ENCODE results near the gene ST8SIA6. TPM values are rescaled to one million over a fixed set of nuclear protein-coding genes. Genes with fewer than 3 reads are reported as not detected.
A peak's percentile ranks its signal among the peaks of the same experiment; 100 is the strongest.
"Not testable (repeated sequence)": the region's sequence is repeated elsewhere in the genome, so short reads cannot be mapped to it uniquely, and the experiment has no call there.

Gene ST8SIA6
- total RNA-seq, 1 experiment from 2014 or later, result 0.10 TPM

DNA sequence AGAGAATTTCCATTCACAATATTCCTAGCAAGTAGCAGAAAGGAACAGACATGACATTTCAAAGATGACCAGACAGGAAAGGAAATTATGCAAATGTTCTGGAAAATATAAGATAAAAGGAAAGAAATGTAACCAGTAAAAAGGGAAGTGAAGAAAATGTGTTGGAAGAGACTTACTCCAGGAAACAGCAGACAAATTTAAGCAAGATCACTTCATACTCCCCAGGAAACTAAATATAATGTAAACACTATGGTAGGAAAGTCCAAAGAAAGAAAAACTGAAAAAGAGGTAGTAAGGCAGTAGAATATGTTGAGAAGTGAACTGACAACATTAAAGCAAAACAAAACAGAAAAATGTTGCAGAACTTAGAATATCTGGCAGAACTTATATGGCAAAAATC, 6.4 kb upstream of the ST8SIA6 start:
- DNase-seq (ENCODE audit: low read depth), result no peak

DNA sequence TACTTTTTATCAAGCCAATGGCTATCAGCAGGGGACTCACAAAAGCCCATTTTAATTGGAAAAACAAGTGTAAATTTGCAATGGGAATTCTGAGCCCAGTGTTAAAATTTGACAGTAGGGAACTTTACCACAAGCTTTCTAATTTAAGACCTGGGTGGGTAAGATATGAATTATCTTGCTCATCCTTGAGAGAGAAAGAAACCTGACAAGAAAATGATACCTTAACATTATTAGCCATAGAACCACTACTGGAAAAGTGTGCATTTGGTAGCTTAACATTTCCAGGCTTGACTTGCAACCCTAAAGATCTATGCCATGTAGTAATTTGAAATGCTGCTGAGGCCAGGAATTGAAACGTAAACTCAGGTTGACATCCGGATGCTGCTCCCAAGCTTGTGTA, 2.7 kb upstream of the ST8SIA6 start:
- no peak for DNase-seq (ENCODE audit: low read depth)

DNA sequence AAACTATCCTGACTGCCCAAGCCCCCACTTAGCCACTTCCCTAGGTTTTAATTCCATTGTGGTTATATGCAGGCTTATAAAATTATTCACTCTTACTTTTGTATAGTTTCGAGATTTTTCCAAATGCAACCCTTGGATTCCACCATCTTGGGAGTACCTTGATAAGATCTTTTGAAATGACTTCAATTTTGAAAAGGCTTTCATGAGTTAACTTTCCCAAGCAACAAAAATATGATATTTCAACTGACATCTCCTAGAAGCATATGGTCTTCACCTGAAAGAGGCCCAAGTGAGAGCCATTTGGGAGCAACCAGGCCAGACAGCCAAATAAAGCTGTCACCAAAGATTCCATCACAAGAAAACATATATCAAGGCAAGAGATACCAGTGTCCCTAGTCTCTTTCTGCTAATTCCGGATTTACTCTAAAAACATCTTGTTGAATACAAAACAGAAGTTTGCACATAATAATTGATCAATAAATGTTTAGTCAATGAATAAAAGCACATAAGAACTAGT, 1.7 kb upstream of the ST8SIA6 start:
- no peak for DNase-seq (ENCODE audit: low read depth)

DNA sequence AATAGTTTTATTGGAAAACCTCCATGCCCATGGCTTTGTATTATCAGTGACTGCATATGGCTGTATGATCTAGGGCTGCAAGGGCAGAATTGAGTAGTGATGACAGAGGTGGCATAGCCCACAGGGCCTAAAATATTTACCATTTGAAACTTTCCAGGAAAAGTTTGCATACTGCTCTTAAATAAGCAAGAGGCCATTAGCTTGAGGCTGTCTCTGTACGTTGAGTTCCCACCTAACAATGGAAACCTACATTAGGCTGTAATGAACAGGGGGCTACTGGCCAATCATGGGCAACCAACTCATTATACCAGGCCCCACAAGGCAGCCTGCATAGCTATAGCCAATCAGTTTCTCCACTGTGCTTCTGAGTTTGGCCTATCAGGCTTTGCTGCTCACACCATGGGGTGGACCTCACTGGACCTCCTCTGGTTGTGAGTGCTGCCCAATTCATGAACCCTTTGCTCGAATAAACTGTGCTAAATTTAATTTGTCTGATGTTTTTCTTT, 673 bp upstream of the ST8SIA6 start:
- DNase-seq (ENCODE audit: low read depth), result no peak

DNA sequence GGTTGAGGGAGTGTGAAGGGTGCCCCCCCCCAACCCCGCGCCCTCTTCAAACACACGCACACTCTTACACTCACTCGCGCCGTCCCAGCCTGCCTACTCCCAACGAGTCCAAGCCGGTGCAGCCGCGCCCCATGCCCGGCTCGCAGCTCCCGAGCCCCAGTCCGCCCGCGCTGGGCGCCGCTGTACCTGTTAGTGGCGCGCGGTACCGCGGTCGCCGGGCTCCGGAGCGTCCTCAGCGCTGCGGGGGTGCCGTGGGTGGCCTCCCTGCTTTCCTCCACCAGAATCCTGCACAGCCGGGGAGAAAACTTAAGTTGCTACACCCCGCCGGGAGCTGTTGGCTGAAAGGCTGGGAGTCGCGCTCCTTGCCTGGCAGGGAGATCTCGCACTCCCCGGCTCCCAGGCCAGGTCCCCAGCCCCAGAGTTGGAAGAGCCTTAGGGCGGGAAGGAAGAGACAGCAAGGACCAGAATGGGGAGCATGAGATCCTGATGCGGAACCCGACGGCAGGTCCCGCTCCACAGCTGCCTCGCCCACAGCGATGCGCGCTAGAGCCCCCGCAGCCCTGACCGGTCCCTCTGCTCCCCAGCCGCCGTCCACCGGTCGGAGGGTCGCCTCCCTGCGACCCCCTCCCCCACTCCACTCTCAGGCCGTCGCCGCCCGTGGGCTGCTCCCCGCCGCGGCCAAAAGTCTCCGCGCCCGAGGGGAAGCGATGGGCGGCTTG, 863 bp downstream of the ST8SIA6 start:
- DNase-seq (ENCODE audit: low read depth), result peak; percentile 29

DNA sequence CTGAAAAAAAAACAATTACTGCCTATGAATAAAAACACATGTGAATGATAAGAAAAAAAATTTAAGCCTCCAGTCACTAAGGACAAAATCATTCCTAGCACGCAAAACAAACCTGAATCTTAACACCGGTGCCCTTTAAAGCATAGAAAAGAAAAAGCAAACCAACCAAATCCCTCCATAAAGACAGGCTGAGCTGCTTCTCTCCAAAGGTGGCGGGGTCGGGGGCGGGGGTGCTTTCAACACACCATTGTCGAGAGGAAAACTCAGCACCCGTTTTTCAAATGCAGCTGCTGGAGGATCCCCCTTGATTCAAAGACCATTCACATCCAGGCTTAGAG, 1.4 kb downstream of the ST8SIA6 start:
- no peak for DNase-seq (ENCODE audit: low read depth)

DNA sequence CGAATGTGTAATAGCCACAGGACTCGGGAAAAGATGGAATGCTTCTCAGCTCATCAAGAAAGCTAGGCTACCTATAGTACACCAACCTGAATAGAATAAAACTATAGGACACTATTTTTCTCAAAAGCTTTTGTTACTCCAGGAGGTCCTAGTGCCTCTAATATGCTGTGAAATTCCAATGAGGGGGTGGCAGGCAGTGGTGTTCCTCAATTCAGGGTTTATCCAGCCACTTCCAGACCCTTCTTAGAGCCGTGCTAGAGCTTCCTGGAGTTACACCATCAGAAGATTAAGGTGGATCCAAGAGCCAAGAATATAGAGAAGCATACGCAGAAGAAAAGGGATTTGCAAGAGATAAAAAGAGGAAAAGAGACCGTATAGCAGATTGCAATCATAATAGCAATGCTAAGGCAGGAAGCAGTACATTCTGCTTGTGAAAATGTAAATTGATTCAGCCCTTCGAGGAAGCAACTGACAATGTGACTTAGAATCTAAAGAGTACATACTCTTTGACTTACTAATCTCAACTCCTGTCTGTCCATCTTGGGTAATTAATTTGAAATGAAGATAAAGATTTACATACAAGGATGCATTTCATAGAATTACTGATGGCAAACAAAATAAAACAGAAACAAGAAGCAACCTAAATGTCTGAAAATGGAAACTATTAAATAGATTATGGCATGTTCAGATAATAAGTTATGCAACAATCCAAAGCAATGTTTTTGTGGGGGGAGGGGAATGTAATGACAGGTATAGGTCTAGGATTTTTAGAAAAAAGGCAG, 2.1 kb downstream of the ST8SIA6 start:
- no peak for DNase-seq (ENCODE audit: low read depth)

DNA sequence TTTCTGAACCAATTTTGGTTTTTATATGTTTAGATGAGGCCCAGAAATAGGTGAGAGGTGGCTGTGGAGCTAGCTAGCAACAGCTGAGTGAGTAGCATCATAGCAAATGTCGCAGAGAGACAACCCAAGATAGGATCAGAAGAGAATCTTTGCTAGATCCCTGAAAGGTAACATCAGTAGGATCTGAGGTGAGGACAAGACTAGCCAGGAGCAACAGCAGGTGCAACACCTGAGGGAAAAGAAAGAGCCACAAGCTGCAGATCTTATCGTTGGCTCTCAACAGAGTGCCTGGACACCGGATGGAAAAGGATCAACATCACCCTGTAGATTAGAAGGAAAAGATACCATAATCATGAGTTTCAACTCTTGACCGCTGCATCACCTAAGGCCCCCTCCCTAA, 4.4 kb downstream of the ST8SIA6 start:
- DNase-seq (ENCODE audit: low read depth), result no peak

DNA sequence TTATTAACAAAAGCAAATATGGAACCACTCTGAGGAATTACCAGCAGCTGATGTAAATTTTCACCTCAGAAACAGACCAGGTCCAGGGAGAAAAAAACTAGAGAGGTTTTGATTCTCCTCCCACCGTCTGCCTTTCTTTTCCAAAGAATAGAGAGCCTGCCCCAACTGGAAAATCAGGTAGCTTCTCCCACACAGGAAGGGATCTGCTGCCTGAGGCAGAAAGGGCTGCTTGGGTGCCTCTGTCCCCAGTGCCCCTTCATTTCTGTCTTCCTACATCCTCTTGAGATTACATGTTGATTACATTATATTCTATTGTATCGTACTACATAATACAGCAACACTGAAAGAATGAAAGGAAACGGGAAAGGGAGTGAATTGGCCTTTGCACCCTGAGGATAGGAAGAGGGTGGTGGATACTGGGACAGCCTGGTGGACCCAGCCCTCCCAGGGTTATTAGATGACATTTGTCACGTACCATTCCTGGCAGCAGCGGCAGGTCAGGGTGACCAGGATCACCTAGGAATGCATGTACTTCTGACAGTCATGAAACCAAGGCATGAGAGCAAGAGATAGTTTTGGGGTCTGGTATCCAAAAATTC, 8.9 kb downstream of the ST8SIA6 start:
- no peak for DNase-seq (ENCODE audit: low read depth)

DNA sequence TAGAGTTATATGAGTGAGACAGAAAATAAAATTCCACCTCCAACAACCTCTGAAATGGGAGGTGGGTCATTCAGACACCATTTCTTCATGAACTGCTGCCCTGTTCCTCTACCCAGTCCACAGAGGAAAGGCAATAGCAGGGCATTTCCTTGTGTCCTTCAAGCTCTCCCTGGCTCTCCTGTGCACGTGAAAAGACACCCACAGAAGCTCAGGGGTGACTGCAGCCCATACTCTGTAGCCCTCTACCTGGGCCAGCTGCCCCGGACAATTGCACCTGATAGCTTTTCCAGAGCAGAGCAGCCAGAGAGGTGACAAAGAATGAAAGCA, 10.0 kb downstream of the ST8SIA6 start:
- no peak for DNase-seq (ENCODE audit: low read depth)

DNA sequence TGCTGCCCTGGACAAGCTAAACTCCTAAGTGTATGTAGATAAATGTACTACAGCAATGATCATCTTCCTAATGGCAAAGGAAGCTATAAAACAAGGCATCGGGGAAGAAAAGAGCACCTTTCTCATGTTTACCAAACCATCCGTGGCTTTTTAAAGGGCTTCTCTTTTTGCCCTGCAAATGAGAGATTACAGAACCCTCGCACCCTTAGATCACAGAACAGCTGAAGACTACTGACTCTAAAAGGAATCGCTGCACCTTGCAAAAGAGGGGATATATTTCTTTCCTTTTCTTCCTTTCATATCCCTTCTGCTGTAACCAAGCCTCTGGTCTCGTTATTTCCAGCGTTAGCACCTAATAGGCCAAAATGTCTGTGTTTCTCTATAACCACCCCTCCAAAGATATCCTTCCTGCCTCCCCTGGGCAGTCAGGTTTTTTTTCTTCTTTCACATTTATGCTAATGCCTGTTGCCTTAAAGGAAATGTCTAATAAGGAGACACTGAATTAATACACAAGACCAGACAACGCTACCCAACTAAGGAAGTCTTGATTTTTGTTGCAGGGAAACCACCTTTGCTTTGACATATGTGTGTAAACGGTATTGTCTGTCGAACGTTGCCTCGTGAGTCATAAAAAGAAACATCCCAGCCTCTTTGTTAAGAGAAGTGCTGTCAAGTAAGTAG, 10.5 kb downstream of the ST8SIA6 start:
- DNase-seq (ENCODE audit: low read depth), result peak; percentile 21

DNA sequence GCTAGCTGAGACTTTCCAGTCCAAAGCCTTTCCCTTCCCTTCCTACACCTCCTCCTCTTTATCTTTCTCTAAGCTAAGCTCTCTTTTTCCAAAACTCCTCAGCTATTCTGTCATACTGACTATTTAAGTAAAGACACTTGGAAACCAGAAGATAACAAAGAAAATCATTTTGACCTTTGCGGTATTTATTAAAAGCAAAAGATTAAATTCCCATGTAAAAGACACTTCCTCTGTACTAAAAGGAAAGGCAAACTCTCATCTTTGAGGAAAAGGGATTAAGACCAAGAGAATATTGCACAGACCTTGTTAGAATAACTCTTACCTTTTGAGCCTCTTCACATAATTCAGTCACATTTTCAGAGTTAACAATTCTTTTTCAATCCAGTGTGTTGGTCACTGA, 15.8 kb downstream of the ST8SIA6 start:
- DNase-seq (ENCODE audit: low read depth), result no peak

DNA sequence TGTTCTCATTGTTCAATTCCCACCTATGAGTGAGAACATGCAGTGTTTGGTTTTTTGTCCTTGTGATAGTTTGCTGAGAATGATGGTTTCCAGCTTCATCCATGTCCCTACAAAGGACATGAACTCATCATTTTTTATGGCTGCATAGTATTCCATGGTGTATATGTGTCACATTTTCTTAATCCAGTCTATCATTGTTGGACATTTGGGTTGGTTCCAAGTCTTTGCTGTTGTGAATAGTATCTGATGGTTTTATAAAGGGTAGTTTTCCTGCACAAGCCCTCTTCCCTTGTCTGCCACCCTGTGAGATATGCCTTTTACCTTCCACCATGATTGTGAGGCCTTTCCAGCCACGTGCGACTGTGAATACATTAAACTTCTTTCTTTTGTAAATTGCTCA, 17.8 kb downstream of the ST8SIA6 start:
- DNase-seq (ENCODE audit: low read depth), result not testable (repeated sequence)

DNA sequence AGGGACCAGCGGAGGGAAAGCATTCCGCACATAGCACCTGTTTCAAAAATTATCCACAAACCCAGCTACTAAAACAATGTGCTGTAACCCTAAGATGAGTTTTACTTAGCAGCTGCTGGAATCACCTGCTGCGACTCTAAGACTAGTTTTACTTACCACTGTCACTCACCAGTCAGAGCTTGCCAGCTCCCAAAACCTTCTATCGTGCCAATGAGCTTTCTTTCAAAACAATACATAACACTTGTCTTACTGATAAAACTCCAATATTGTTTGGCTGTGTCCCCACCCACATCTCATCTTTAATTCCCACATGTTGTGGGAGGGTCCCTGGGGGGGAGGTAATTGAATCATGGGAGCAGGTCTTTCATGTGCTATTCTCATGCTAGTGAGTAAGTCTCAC, 18.4 kb downstream of the ST8SIA6 start:
- no peak for DNase-seq (ENCODE audit: low read depth)

DNA sequence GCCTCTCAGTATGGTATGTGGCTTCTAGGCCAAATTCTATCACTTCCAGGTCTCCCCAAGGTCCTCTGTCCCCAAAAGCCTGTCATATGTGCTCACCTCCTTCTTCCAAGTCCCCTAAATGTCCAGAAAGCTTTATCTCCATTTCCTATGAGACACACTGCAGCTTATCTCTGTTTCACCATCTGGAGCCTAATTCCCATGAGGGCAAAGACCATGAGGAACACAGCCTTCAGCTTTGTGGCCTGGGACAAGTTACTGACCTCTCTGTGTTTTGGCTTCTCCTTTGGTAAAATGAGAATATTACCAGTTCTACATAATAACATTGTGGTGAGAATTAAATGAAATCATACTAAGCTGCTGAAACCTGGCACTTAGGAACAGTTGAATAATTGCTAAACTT, 19.2 kb downstream of the ST8SIA6 start:
- no peak for DNase-seq (ENCODE audit: low read depth)

DNA sequence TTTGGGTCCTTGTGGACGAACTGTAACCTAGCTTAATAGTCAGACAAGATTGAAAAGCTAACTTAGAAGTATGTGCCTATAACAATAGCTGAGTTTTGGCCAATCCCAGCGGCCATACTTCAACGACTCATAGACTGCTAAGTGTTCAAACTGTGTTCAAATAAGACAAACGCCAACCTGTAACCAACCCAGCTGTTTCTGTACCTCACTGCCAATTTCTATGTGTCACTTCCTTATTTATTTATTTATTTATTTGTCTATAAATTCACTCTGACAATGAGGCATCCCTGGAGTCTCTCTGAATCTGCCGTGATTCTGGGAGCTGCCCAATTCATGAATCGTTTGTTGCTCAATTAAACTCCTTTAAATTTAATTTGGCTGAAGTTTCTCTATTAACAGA, 21.7 kb downstream of the ST8SIA6 start:
- peak; percentile 57 for DNase-seq (ENCODE audit: low read depth)

DNA sequence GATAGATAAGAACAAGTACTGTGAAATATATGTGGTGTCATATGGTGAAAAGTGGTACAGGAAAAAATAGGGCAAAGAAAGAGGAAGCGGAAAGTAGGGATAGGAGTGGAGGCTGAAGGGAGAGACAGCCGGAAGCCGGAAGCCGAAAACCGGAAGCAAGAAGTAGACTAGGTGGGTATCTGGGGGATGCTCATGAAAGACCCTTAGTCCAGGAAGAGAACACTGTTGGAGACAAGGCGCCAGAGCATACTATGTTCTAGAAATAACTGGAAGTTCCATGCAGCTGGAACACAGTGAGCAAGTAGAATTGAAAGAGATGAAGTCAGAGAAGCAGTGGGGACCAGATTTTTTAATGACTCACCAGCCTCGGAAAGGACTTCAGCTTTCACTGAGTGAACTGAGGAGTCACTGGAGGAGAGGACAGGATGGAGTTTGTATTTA, 22.5 kb downstream of the ST8SIA6 start:
- peak; percentile 57 for DNase-seq (ENCODE audit: low read depth)

DNA sequence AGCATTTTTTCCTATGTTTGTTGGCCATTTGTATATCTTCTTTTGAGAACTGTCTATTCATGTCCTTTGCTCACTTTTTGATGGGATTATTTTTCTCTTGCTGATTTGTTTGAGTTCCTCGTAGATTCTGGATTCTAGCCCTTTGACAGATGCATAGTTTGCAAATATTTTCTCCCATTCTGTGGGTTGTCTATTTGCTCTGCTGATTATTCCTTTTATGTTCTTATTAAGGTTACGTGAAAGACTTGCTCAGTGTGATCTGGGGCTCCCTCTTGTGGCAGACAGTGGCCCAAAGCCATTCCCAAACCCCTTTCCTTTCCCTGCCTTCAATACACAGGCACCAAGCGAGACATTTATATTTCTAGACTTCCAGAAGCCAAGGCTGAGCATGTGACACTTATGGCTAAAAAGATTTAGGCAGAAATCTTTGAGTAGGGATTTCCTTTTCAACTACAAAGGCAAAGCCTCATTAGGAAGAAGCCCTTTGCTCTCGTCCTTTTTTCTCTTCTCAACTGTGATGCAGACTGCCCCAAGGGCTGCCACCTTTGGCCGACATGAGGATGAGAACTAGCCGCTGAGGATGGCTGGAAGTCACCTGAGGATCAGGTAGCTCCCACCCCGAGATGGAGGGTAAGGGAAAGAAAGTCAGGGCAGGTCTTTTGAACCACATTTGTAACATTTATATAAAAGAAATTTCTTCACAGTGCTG, 23.6 kb downstream of the ST8SIA6 start:
- DNase-seq (ENCODE audit: low read depth), result peak; percentile 80

DNA sequence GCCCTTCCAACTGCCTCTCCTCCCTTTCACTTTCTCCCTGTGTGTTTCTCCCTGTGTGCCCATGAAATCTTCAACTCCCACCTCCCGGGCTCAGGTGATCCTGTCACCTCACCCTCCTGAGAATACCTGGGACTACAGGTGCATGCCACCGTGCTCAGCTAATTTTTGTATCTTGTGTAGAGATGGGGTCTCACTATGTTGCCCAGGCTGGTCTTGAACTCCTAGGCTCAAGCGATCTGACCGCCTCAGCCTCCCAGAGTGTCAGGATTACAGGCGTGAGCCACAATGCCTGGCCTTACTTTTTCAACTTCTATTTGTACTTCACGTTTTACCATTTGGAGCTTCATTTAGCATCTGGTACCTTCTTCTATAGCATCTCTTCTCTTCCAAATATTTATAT, 24.9 kb downstream of the ST8SIA6 start:
- DNase-seq (ENCODE audit: low read depth), result no peak

DNA sequence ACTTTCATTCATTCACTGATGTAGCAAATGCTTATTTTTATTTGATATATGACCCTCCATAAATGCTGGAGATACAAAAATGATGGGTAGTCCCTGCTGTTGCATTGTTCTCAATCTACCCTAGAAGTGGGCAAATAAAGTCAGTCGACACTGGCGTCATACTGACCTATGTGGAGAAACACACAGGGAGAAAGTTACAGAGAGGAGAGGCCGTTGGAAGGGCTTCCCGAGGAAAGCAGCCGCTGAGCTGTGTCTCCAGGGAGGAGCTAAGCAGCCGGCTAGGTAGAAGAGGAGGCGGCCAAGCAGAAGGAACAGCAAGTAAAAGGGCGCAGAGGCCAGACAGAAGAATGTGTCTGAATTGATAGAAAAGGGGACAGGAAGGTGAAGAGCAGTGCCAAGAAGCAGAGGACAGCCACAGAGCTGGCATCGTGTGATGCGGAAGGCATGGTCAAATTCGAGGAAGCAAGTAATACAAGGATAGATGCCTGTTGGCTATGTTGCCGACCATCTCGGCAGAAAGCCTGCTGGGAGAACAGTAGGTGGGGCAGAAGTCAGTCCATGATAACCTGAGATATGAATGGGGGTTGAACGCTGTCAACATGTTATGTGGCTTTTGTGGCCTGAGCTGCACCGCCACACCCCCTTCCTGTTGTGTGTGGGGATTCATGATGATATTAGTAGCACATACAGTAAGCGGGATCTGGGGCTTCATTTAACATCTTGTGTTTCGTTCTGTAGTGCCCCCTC, 25.9 kb downstream of the ST8SIA6 start:
- DNase-seq (ENCODE audit: low read depth), result no peak

Measured in HT1080 (cell line).